ENCODE data around the gene APRT.

- TF ChIP-seq CTCF (IDR thresholded peaks at IDR 0.05) (no peak), ZFX (IDR thresholded peaks at IDR 0.05; ENCODE audit: borderline replicate concordance) (no peak)
These were observed 19.0 kb downstream of the APRT start for GRCh38 chr16:88792668-88793250.

Measured in 22Rv1 (cell line).